ENCODE results near the gene CCDC192.

CCDC192 gene

GRCh38 chr5:127851964-127852363 is 148.8 kb downstream of the CCDC192 start:
- no peak for DNase-seq

- no peak for DNase-seq
Observed at GRCh38 chr5:127854520-127854919, 151.3 kb downstream of the CCDC192 start.

GRCh38 chr5:127856292-127856691 is 153.1 kb downstream of the CCDC192 start:
- no peak for DNase-seq

GRCh38 chr5:127858116-127858784 is 155.1 kb downstream of the CCDC192 start:
- DNase-seq, result no peak

- no peak for DNase-seq
Observed at GRCh38 chr5:127860291-127860690, 157.1 kb downstream of the CCDC192 start.

GRCh38 chr5:127863161-127863560 is 160.0 kb downstream of the CCDC192 start:
- no peak for DNase-seq

GRCh38 chr5:127863610-127864395 is 160.6 kb downstream of the CCDC192 start:
- no peak for DNase-seq

GRCh38 chr5:127864511-127864910 is 161.3 kb downstream of the CCDC192 start:
- DNase-seq, result no peak

- no peak for DNase-seq
Observed at GRCh38 chr5:127865273-127865672, 162.1 kb downstream of the CCDC192 start.

- no peak for DNase-seq
Observed at GRCh38 chr5:127867022-127867783, 164.0 kb downstream of the CCDC192 start.

GRCh38 chr5:127870914-127871313 is 167.7 kb downstream of the CCDC192 start:
- no peak for DNase-seq

- DNase-seq, result peak in 1 of 3 donors; percentile 10
Observed at GRCh38 chr5:127871503-127872153, 168.4 kb downstream of the CCDC192 start.

- DNase-seq, result no peak
Observed at GRCh38 chr5:127872494-127872893, 169.3 kb downstream of the CCDC192 start.

GRCh38 chr5:127875235-127876021 is 172.2 kb downstream of the CCDC192 start:
- DNase-seq, result peak; percentile 24 to 45 (median 26)

GRCh38 chr5:127876384-127876783 is 173.2 kb downstream of the CCDC192 start:
- DNase-seq, result no peak

- peak; percentile 45 to 56 (median 46) for DNase-seq
Observed at GRCh38 chr5:127878174-127878750, 175.1 kb downstream of the CCDC192 start.

GRCh38 chr5:127884416-127884815 is 181.2 kb downstream of the CCDC192 start:
- no peak for DNase-seq

- no peak for DNase-seq
Observed at GRCh38 chr5:127885176-127885575, 182.0 kb downstream of the CCDC192 start.

- DNase-seq, result no peak
Observed at GRCh38 chr5:127886081-127886480, 182.9 kb downstream of the CCDC192 start.

- peak in 1 of 3 donors; percentile 10 for DNase-seq
Observed at GRCh38 chr5:127887282-127887681, 184.1 kb downstream of the CCDC192 start.

GRCh38 chr5:127891942-127892341 is 188.8 kb downstream of the CCDC192 start:
- DNase-seq, result no peak

Data from suppressor macrophage treated with lipopolysaccharide for 1 hour (primary cell).